ENCODE measurements around the gene ZGRF1. TPM values are rescaled to one million over a fixed set of nuclear protein-coding genes. Genes with fewer than 3 reads are reported as not detected.
"Not testable (repeated sequence)": the region's sequence is repeated elsewhere in the genome, so short reads cannot be mapped to it uniquely, and the experiment has no call there.

ZGRF1 gene
- total RNA-seq, 6 donors from 2014 or later: 2.6 to 9.4 (median 4.6) TPM

DNA sequence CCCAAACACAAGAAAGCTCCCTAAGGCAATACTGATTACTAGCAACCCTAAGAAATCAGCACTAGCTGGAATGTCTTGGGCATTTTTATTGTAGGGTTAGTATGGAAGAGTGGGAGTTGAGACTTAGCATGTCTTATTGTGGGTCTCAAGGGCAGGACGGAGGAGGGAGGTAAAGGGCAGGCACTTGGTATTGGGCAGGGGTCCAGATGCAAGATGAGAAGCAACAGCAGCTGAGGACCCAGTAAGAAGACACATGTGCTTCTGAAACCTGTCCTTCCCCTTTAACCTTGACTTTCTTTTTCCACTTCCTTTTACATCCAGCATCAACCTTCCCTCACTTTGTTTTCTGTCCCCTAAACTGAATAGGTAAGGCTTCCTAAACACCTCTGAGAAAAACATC is 37.7 kb upstream of the ZGRF1 start:
- H3K36me3 ChIP-seq: no peaks in the 10 kb centered on the region
- 31 to 72% methylated on average over 1 of the region's 1 CpG for WGBS, 2 donors
- ATAC-seq (ENCODE audit: low FRiP score in 2 of 2) (no peak), DNase-seq (no peak)
- no peaks in the 10 kb centered on the region for H3K9me3 ChIP-seq
- no peaks in the 10 kb centered on the region for H3K4me1 ChIP-seq
- no peak for TF ChIP-seq POLR2A (IDR thresholded peaks at IDR 0.05)
- TF ChIP-seq EP300 (IDR thresholded peaks at IDR 0.05): no peak
- TF ChIP-seq POLR2AphosphoS5 (IDR thresholded peaks at IDR 0.05): no peak
- TF ChIP-seq, protein P1, sequence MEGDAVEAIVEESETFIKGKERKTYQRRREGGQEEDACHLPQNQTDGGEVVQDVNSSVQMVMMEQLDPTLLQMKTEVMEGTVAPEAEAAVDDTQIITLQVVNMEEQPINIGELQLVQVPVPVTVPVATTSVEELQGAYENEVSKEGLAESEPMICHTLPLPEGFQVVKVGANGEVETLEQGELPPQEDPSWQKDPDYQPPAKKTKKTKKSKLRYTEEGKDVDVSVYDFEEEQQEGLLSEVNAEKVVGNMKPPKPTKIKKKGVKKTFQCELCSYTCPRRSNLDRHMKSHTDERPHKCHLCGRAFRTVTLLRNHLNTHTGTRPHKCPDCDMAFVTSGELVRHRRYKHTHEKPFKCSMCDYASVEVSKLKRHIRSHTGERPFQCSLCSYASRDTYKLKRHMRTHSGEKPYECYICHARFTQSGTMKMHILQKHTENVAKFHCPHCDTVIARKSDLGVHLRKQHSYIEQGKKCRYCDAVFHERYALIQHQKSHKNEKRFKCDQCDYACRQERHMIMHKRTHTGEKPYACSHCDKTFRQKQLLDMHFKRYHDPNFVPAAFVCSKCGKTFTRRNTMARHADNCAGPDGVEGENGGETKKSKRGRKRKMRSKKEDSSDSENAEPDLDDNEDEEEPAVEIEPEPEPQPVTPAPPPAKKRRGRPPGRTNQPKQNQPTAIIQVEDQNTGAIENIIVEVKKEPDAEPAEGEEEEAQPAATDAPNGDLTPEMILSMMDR (IDR thresholded peaks at IDR 0.05): no peak
- H3K4me3 ChIP-seq: no peak overlapping the region
- H3K27ac ChIP-seq: no peak overlapping the region
- H3K27me3 ChIP-seq: no peaks in the 10 kb centered on the region

DNA sequence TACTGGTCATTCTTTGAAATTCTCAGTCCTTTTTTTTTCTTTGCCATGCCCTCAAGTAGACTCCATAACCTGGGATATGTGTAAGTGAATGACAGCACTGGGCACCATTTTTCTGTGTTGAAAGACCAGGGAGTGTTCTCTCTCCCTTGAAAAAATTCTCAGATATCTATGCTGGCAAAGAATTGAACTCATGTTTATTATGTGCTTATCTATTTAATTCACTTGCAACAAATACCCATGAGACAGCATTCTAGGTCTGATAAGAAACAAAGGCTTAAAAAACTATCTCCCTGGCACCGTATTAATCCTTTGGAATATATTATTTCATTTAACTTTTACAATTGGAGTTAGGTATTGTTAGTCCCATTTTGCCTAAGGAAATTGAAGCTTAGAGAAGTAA is 37.0 kb upstream of the ZGRF1 start:
- 66 to 68% methylated on average over 1 of the region's 1 CpG for WGBS, 2 donors
- no peaks in the 10 kb centered on the region for H3K4me1 ChIP-seq
- H3K9me3 ChIP-seq: no peaks in the 10 kb centered on the region
- H3K27me3 ChIP-seq: no peaks in the 10 kb centered on the region
- H3K4me3 ChIP-seq: no peak overlapping the region
- TF ChIP-seq, protein P1 (IDR thresholded peaks at IDR 0.05): no peak
- TF ChIP-seq POLR2AphosphoS5 (IDR thresholded peaks at IDR 0.05): no peak
- TF ChIP-seq EP300 (IDR thresholded peaks at IDR 0.05): no peak
- no peak for TF ChIP-seq POLR2A (IDR thresholded peaks at IDR 0.05)
- H3K27ac ChIP-seq: no peak overlapping the region
- ATAC-seq (ENCODE audit: low FRiP score in 2 of 2) (no peak), DNase-seq (no peak)
- no peaks in the 10 kb centered on the region for H3K36me3 ChIP-seq

DNA sequence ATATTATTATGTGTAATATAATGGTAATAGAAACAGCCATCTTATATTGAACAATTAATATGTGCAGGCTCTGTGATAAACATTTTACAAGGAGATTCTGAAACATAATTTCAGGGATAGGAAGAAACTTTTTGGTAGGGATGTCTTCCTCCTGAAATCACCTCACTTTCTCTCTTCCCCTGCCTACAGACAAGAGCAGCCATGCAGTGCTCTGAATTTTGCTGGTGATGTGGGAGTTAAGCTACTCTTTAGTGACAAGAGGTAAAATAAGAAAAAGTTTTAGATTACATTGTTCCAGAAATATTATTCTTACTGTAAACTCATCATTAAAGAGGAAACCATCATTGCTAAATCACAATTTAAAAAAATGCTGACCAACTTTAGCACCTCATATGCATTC is 36.4 kb upstream of the ZGRF1 start:
- Histone ChIP-seq H3K9me3 (no peaks in the 10 kb centered on the region), H3K4me1 (no peaks in the 10 kb centered on the region), H3K27me3 (no peaks in the 10 kb centered on the region), H3K27ac (no peak overlapping the region), H3K4me3 (no peak overlapping the region), H3K36me3 (no peaks in the 10 kb centered on the region)
- ATAC-seq (ENCODE audit: low FRiP score in 2 of 2) (no peak), DNase-seq (no peak)
- TF ChIP-seq POLR2AphosphoS5 (IDR thresholded peaks at IDR 0.05) (no peak), POLR2A (IDR thresholded peaks at IDR 0.05) (no peak)

DNA sequence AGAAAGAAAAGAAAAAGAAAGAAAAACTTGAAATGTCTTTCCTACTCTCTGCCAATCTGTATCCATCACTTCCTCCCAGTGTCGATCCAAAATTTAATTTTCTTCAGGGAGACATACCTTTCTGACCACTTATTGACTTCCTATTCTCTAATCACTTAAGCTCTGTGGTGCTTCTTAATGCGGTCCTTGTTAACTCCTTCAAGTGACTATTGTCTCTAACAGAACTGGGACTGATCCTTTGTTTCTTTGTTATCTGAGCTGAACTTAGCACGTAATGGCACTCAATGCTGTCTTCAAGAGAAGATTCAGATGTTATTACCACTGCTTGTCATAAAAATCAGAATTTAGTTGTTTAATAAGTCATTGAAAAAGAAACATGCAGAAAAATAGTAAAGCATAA is 31.4 kb upstream of the ZGRF1 start:
- no peaks in the 10 kb centered on the region for H3K27me3 ChIP-seq
- TF ChIP-seq POLR2A (IDR thresholded peaks at IDR 0.05): no peak
- TF ChIP-seq POLR2AphosphoS5 (IDR thresholded peaks at IDR 0.05): no peak
- TF ChIP-seq EP300 (IDR thresholded peaks at IDR 0.05): no peak
- TF ChIP-seq, protein P1 (IDR thresholded peaks at IDR 0.05): no peak
- no peak overlapping the region for H3K27ac ChIP-seq
- no peaks in the 10 kb centered on the region for H3K4me1 ChIP-seq
- H3K4me3 ChIP-seq: no peak overlapping the region
- WGBS, 2 donors: 86 to 93% methylated on average over 3 of the region's 3 CpGs
- DNase-seq (no peak), ATAC-seq (ENCODE audit: low FRiP score in 2 of 2) (no peak)
- no peaks in the 10 kb centered on the region for H3K9me3 ChIP-seq
- no peaks in the 10 kb centered on the region for H3K36me3 ChIP-seq

DNA sequence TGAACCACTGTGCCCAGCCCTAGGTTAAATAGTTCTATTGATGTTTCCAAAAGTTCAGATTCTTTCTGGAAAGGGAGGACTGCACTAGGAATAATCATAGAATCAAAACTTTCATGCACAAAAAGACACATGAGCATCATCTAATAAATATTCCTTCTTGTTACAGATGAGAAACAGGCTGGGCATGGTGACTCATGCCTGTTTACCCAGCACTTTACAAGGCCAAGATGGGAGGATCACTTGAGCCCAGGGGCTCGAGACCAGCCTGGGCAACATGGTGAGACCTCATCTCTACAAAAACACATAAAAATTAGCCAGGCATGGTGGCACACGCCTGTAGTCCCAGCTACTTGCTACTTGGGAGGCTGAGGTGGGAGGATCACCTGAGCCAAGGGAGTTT is 27.9 kb upstream of the ZGRF1 start:
- TF ChIP-seq, protein P1 (IDR thresholded peaks at IDR 0.05): no peak
- no peak for TF ChIP-seq EP300 (IDR thresholded peaks at IDR 0.05)
- no peak for TF ChIP-seq POLR2A (IDR thresholded peaks at IDR 0.05)
- TF ChIP-seq POLR2AphosphoS5 (IDR thresholded peaks at IDR 0.05): no peak
- Histone ChIP-seq H3K27me3 (no peaks in the 10 kb centered on the region), H3K4me3 (no peak overlapping the region), H3K27ac (no peak overlapping the region), H3K4me1 (no peaks in the 10 kb centered on the region), H3K36me3 (peaks cover 0 to under 1% (median 0%) of the 10 kb centered on the region in 4 donors), H3K9me3 (no peaks in the 10 kb centered on the region)
- no peak for ATAC-seq (ENCODE audit: low FRiP score in 2 of 2)
- 95 to 97% methylated on average over 2 of the region's 2 CpGs for WGBS, 2 donors
- DNase-seq: no peak

DNA sequence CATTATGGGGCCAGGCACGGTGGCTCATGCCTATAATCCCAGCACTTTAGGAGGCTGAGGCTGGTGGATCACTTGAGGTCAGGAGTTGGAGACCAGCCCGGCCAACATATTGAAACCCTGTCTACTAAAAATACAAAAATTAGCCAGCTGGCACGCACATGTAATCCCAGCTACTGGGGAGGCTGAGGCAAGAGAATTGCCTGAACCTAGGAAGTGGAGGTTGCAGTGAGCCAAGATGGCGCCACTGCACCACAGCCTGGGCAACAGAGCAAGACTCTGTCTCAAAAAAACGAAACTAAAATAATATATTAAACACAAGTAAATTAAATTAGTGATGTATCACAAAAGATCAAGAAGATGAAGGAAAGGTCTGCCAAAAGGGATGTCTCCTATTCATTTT is 19.4 kb upstream of the ZGRF1 start:
- H3K36me3 ChIP-seq: peaks cover 22 to 77% (median 58%) of the 10 kb centered on the region in 4 donors
- 91 to 97% methylated on average over 5 of the region's 5 CpGs for WGBS, 2 donors
- H3K4me3 ChIP-seq; ATAC-seq (ENCODE audit: low FRiP score in 2 of 2); DNase-seq; H3K4me1 ChIP-seq; H3K27ac ChIP-seq; H3K27me3 ChIP-seq; H3K9me3 ChIP-seq: not testable (repeated sequence)

Data from upper lobe of left lung (tissue), 6 donors.